T-helper 1 cell treated with Interleukin-12 subunit alpha and Interleukin-12 subunit beta and Interleukin-4 antibody, amounts not matched to agents 30 μg/mL and 1 μg/mL, for 36 hours (primary cell): Measurements from ENCODE around the gene SLC35A1.

ENCODE experiments used
- H3K27ac Mint-ChIP-seq: one replicate; pipeline ENCODE4 v1.8.0; 2021; ENCODE audit warnings: mild to moderate bottlenecking, mixed read lengths
- H3K27me3 Mint-ChIP-seq: one replicate; pipeline ENCODE4 v1.8.0; 2021; ENCODE audit warnings: low read depth, mixed read lengths
- H3K36me3 Mint-ChIP-seq: one replicate; pipeline ENCODE4 v1.8.0; 2021; ENCODE audit warnings: low read depth, mixed read lengths
- H3K4me1 Mint-ChIP-seq: one replicate; pipeline ENCODE4 v1.8.0; 2021; ENCODE audit warnings: low read depth, mixed read lengths
- H3K4me3 Mint-ChIP-seq: one replicate; pipeline ENCODE4 v1.8.0; 2021; ENCODE audit warnings: mild to moderate bottlenecking, moderate library complexity, mixed read lengths
- H3K9me3 Mint-ChIP-seq: one replicate; pipeline ENCODE4 v1.8.0; 2021; ENCODE audit warnings: mixed read lengths

The SLC35A1 gene

DNA sequence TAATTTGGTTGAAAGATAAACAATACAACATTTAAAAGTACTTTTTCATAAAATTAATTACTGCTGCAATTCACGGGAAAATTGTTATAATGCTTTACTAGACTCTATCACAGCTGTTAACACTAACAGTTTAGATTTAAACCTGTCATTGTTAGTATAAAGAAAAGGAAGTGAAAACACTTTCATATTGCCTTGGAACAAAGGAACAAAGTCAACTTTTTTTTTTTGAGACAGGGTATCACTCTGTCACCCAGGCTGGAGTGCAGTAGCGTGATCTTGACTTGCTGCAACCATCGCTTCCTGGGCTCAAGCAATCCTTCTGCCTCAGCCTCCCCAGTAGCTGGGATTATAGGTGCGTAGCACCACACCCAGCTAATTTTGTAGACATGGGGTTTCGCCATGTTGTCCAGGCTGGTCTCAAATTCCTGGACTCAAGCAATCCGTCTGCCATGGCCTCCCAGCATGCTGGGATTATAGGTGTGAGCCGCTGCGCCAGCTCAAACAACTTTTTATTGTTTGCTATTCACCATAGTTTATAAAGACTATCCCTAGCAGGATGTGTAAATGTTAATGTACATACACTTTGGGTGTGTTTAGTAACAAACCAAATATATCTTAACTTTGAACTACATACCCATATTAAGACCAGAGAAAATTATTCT lies 22.1 kb downstream of the SLC35A1 start:
- no peaks in the 10 kb centered on the region for H3K27me3 Mint-ChIP-seq
- peaks cover 12% of the 10 kb centered on the region for H3K36me3 Mint-ChIP-seq
- H3K9me3 Mint-ChIP-seq, result no peaks in the 10 kb centered on the region
- peaks cover 1% of the 10 kb centered on the region for H3K4me1 Mint-ChIP-seq
- no peak overlapping the region for H3K27ac Mint-ChIP-seq
- H3K4me3 Mint-ChIP-seq, result no peak overlapping the region

DNA sequence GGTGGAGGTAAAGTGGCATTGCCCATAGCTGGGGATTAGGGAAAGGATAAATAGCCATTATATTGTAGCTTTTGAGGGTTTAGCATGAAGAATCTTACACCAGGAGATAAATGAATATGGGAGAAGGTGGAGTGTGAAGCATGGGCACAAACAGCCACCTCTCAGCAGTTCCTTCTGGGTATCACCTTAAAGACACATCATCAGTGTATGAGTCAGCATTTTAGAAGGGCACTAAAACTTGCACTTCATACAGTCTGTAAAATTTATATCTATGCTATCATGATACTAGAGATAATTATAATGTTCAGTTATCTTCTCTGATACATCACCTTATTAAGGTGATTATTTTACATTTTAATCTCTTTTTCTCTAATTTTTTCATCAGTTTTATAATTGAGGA lies 25.3 kb downstream of the SLC35A1 start:
- Mint-ChIP-seq H3K27me3 (no peaks in the 10 kb centered on the region), H3K36me3 (peaks cover 19% of the 10 kb centered on the region), H3K9me3 (no peaks in the 10 kb centered on the region), H3K4me1 (peaks cover 4% of the 10 kb centered on the region), H3K27ac (no peak overlapping the region), H3K4me3 (no peak overlapping the region)

DNA sequence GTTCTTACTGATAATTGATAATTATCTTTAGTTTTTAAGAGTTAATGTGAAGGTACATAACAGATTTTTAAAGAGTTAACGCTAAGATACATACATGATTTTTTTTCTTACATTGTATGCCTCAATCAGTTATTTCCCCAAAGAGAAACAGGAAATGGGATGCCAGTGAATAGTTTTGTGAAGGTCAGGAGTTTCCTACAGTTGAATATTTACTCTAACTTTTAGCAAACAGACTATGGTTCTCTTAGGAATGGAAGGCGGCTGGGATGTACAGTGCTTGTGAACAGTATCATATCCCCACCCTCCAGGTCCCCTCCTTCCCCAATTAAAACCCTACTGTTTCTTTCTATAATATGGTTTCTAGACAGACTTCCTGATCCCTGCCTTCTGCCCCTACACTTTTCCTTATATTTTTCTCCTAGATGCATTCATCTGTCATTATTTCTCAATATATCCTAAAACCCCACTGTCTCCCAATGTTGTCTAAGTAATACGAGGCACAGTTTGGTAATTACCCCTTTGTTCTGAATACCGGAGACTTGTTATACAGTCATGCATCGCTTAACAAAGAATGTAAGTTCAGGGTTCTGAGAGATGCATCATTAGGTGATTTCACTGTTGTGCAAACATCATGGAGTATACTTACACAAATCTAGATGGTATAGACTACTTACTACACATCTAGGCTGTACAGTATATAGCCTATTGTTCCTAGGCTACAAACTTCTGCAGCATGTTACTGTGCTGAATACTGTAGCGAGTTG lies 29.2 kb downstream of the SLC35A1 start:
- peaks cover 18% of the 10 kb centered on the region for H3K36me3 Mint-ChIP-seq
- no peak overlapping the region for H3K4me3 Mint-ChIP-seq
- H3K27me3 Mint-ChIP-seq, result no peaks in the 10 kb centered on the region
- H3K9me3 Mint-ChIP-seq, result no peaks in the 10 kb centered on the region
- peaks cover 3% of the 10 kb centered on the region for H3K4me1 Mint-ChIP-seq
- no peak overlapping the region for H3K27ac Mint-ChIP-seq

DNA sequence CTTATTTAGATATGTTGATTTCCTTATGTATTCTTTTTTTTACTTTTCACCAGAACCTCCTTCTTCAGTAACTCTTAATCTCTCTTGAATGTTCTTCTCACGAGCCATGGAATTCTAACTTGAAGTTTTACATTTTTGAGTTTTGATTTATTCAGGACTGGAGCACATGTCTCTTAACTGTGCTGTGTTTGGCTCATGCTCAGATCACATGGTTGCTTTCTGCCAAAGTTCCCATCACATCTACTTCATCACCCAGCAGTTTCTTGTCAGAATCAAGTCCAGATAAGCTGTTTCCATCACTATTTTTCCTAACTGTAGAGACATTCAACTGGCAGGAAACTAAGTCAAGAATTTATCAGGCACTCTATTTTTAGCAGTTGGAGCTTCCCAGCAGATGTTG lies 31.7 kb downstream of the SLC35A1 start:
- H3K4me1 Mint-ChIP-seq, result peaks cover 3% of the 10 kb centered on the region
- no peak overlapping the region for H3K27ac Mint-ChIP-seq
- H3K36me3 Mint-ChIP-seq, result peaks cover 17% of the 10 kb centered on the region
- no peaks in the 10 kb centered on the region for H3K9me3 Mint-ChIP-seq
- H3K27me3 Mint-ChIP-seq, result no peaks in the 10 kb centered on the region
- H3K4me3 Mint-ChIP-seq, result no peak overlapping the region

- Mint-ChIP-seq H3K27me3 (no peaks in the 10 kb centered on the region), H3K9me3 (no peaks in the 10 kb centered on the region), H3K36me3 (peaks cover 26% of the 10 kb centered on the region), H3K27ac (no peak overlapping the region), H3K4me1 (peaks cover 6% of the 10 kb centered on the region), H3K4me3 (no peak overlapping the region)
These were observed 42.1 kb downstream of the SLC35A1 start for GRCh38 chr6:87514831-87515230.

GRCh38 chr6:87518453-87518852 lies 45.7 kb downstream of the SLC35A1 start:
- Mint-ChIP-seq H3K27ac (no peak overlapping the region), H3K27me3 (no peaks in the 10 kb centered on the region), H3K9me3 (no peaks in the 10 kb centered on the region), H3K4me1 (peaks cover 6% of the 10 kb centered on the region), H3K4me3 (no peak overlapping the region), H3K36me3 (peaks cover 18% of the 10 kb centered on the region)

GRCh38 chr6:87522686-87523085 lies 49.9 kb downstream of the SLC35A1 start:
- Mint-ChIP-seq H3K36me3 (peaks cover 25% of the 10 kb centered on the region), H3K4me3 (no peak overlapping the region), H3K9me3 (no peaks in the 10 kb centered on the region), H3K27ac (no peak overlapping the region), H3K4me1 (peaks cover 1% of the 10 kb centered on the region), H3K27me3 (no peaks in the 10 kb centered on the region)

- no peak overlapping the region for H3K27ac Mint-ChIP-seq
- H3K9me3 Mint-ChIP-seq, result no peaks in the 10 kb centered on the region
- H3K4me3 Mint-ChIP-seq, result no peak overlapping the region
- H3K4me1 Mint-ChIP-seq, result peaks cover 7% of the 10 kb centered on the region
- H3K36me3 Mint-ChIP-seq, result peaks cover 31% of the 10 kb centered on the region
- H3K27me3 Mint-ChIP-seq, result no peaks in the 10 kb centered on the region
These were observed 56.4 kb downstream of the SLC35A1 start for GRCh38 chr6:87529221-87529620.

DNA sequence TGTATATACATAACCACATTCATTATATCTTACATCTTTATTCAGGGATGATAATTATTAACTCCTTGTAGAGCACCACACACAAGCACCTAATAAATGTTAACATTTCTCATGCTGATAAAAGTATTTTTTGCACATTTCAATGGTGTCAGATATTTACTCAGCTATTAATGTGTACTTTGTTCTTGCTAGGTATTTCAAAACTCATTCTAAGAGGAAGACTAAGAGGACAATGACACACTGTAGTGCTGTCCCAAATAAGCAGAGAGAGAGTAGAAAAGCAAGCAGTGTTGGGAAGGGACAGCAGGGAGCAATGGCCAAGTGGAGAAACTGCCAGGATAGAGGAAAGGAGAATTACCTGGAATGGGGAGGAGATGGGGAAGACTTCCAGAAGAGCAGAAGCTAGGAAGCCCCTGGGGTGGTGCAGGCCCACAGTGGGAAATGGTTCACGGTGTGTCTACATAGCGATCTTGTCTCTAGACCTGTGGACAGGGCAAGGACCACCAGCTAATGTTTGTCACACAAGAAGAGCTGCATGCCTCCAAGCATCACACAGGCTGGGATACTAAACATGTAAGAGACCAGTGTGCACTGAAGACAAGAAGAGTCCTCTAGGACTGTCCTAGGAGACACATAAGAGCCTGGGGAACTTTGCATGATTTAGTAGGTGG lies 61.7 kb downstream of the SLC35A1 start:
- Mint-ChIP-seq H3K27ac (no peak overlapping the region), H3K36me3 (peaks cover 26% of the 10 kb centered on the region), H3K9me3 (peaks cover 3% of the 10 kb centered on the region), H3K4me1 (no peaks in the 10 kb centered on the region), H3K4me3 (no peak overlapping the region), H3K27me3 (no peaks in the 10 kb centered on the region)

DNA sequence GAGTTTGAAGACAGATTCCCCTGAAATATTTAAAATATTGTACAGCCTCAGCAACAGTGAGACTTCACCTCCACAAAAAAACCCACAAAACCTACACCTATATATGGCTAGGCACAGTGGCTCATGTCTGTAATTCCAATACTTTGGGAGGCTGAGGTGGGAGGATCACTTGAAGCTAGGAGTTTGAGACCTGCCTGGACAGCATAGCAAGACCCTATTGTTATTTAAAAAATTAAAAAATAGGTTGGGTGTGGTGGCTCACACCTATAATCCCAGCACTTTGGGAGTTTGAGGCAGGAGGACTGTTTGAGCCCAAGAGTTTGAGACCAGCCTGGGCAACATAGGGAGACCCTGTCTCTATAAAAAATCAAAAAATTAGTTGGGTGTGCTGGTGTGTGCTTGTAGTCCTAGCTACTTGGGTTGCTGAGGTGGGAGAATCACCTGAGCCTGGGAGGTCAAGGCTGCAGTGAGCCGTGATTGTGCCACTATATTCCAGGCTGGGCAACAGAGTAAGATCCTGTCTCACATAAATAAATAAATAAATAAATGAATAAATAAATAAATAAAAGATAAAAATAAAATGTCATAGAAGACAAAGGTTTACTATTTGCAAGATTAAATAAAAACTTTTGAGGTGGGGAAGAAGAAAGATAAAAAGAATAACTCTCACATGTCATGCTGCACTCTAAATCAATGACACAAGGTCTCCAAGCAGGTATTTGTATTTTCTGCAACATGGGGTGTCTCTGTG lies 65.9 kb downstream of the SLC35A1 start:
- H3K36me3 Mint-ChIP-seq, result peaks cover 34% of the 10 kb centered on the region

DNA sequence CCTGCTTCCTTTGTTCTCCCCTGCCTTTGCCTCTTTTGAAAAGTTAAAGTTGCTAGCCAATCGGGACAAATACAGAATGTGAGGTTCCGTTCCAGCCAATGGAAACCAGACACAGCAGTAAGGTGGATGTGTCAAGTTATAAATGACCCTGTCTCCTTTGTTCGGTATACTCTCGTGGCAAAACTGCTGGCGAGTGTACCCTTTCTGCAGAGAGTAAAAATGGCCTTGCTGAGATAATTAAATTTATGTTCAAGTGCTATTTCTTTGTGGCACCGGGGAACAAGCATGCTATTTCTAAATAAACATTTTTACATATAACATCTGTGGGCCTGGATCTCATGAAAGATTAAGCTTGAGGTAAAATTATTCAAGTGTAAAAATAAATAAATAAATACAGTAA lies 66.8 kb downstream of the SLC35A1 start:
- Mint-ChIP-seq H3K4me1 (peaks cover 4% of the 10 kb centered on the region), H3K9me3 (peaks cover 14% of the 10 kb centered on the region), H3K36me3 (peaks cover 34% of the 10 kb centered on the region), H3K27ac (no peak overlapping the region), H3K4me3 (no peak overlapping the region), H3K27me3 (no peaks in the 10 kb centered on the region)

More for the DNA sequence above, 65.9 kb downstream of the SLC35A1 start:
- H3K27me3 Mint-ChIP-seq, result no peaks in the 10 kb centered on the region
- H3K27ac Mint-ChIP-seq, result no peak overlapping the region
- no peak overlapping the region for H3K4me3 Mint-ChIP-seq
- peaks cover 14% of the 10 kb centered on the region for H3K9me3 Mint-ChIP-seq
- H3K4me1 Mint-ChIP-seq, result peaks cover 1% of the 10 kb centered on the region

GRCh38 chr6:87540539-87540938 lies 67.8 kb downstream of the SLC35A1 start:
- H3K27ac Mint-ChIP-seq, result no peak overlapping the region
- H3K4me1 Mint-ChIP-seq, result peaks cover 7% of the 10 kb centered on the region

GRCh38 chr6:87541041-87541440 lies 68.3 kb downstream of the SLC35A1 start:
- Mint-ChIP-seq H3K4me1 (peaks cover 7% of the 10 kb centered on the region), H3K27me3 (no peaks in the 10 kb centered on the region), H3K9me3 (peaks cover 14% of the 10 kb centered on the region), H3K36me3 (peaks cover 45% of the 10 kb centered on the region), H3K4me3 (no peak overlapping the region), H3K27ac (no peak overlapping the region)

More at GRCh38 chr6:87540539-87540938, 67.8 kb downstream of the SLC35A1 start:
- Mint-ChIP-seq H3K9me3 (peaks cover 14% of the 10 kb centered on the region), H3K4me3 (no peak overlapping the region), H3K36me3 (peaks cover 43% of the 10 kb centered on the region), H3K27me3 (no peaks in the 10 kb centered on the region)

- Mint-ChIP-seq H3K27me3 (no peaks in the 10 kb centered on the region), H3K4me1 (peaks cover 7% of the 10 kb centered on the region), H3K27ac (no peak overlapping the region), H3K4me3 (no peak overlapping the region), H3K36me3 (peaks cover 47% of the 10 kb centered on the region), H3K9me3 (peaks cover 14% of the 10 kb centered on the region)
These were observed 69.0 kb downstream of the SLC35A1 start for GRCh38 chr6:87541744-87542143.
